IPS DF 19.7 (cell line): ENCODE results near the gene TSPYL6.
"Not testable (repeated sequence)": the region's sequence is repeated elsewhere in the genome, so short reads cannot be mapped to it uniquely, and the experiment has no call there.

Experiments used
- DNase-seq: peaks from one replicate; pipeline ENCODE4 v3.0.0-alpha.2; 2013; ENCODE audit warnings: low read depth, low spot score

TSPYL6 gene

GRCh38 chr2:54256091-54256694 lies at the start of gene TSPYL6:
TSS of gene TSPYL6 (minus strand) at chr2:54256229. CDS start at chr2:54256151, 78 bp downstream.
- no peak for DNase-seq

GRCh38 chr2:54303631-54304030 lies 47.6 kb upstream of the TSPYL6 start:
- no peak for DNase-seq

- no peak for DNase-seq
Observed at GRCh38 chr2:54298514-54298913, 42.5 kb upstream of the TSPYL6 start.

- no peak for DNase-seq
Observed at GRCh38 chr2:54295911-54296310, 39.9 kb upstream of the TSPYL6 start.

- DNase-seq, result not testable (repeated sequence)
Observed at GRCh38 chr2:54294665-54295064, 38.6 kb upstream of the TSPYL6 start.

- no peak for DNase-seq
Observed at GRCh38 chr2:54290356-54291025, 34.5 kb upstream of the TSPYL6 start.

GRCh38 chr2:54289917-54290316 lies 33.9 kb upstream of the TSPYL6 start:
- DNase-seq, result no peak

- DNase-seq, result no peak
Observed at GRCh38 chr2:54287532-54287931, 31.5 kb upstream of the TSPYL6 start.

GRCh38 chr2:54285451-54285850 lies 29.4 kb upstream of the TSPYL6 start:
- DNase-seq, result no peak

- DNase-seq, result no peak
Observed at GRCh38 chr2:54284826-54285225, 28.8 kb upstream of the TSPYL6 start.

- no peak for DNase-seq
Observed at GRCh38 chr2:54279385-54279784, 23.4 kb upstream of the TSPYL6 start.

- DNase-seq, result no peak
Observed at GRCh38 chr2:54275541-54275940, 19.5 kb upstream of the TSPYL6 start.

GRCh38 chr2:54274781-54275242 lies 18.8 kb upstream of the TSPYL6 start:
- DNase-seq, result no peak

GRCh38 chr2:54271843-54272627 lies 16.0 kb upstream of the TSPYL6 start:
- no peak for DNase-seq

GRCh38 chr2:54271189-54271588 lies 15.2 kb upstream of the TSPYL6 start:
- DNase-seq, result no peak

- DNase-seq, result no peak
Observed at GRCh38 chr2:54267577-54267976, 11.5 kb upstream of the TSPYL6 start.

GRCh38 chr2:54265081-54265480 lies 9.1 kb upstream of the TSPYL6 start:
- not testable (repeated sequence) for DNase-seq

GRCh38 chr2:54262015-54262765 lies 6.2 kb upstream of the TSPYL6 start:
- no peak for DNase-seq

GRCh38 chr2:54261537-54261936 lies 5.5 kb upstream of the TSPYL6 start:
- DNase-seq, result no peak

- no peak for DNase-seq
Observed at GRCh38 chr2:54260241-54260595, 4.2 kb upstream of the TSPYL6 start.

GRCh38 chr2:54259413-54260240 lies 3.6 kb upstream of the TSPYL6 start:
- DNase-seq, result no peak
